Kidney (tissue), 14 donors: Measurements from ENCODE around the gene SCAP. TPM values are rescaled to one million over a fixed set of nuclear protein-coding genes. Genes with fewer than 3 reads are reported as not detected.
"Not testable (repeated sequence)": the region's sequence is repeated elsewhere in the genome, so short reads cannot be mapped to it uniquely, and the experiment has no call there.

Experiments used
- DNase-seq, 5 donors: peaks; one replicate each; pipeline ENCODE4 v3.0.0-alpha.2; 2013 to 2020
- FAIRE-seq: peaks from 2 replicates; lab custom pipeline; 2012; peaks lifted over from hg19 to GRCh38; lab: Jason Lieb, UNC
- H3K27ac ChIP-seq, 2 donors: one replicate each; pipeline ENCODE4 v1.7.0; 2013; ENCODE audit warnings: low read depth in 2 of 2, low read length in 2 of 2, inconsistent platforms in 1 of 2
- H3K27me3 ChIP-seq: one replicate; pipeline ENCODE4 v1.7.1; 2013; ENCODE audit warnings: low read length, inconsistent platforms; ENCODE audit not compliant: control insufficient read depth, insufficient read depth
- H3K36me3 ChIP-seq, 3 donors: one replicate each; pipeline versions ENCODE4 v1.7.0 to v1.7.1; 2013; ENCODE audit warnings: low read length in 3 of 3, control low read depth in 1 of 3, inconsistent platforms in 1 of 3; ENCODE audit not compliant: insufficient read depth in 3 of 3, control insufficient read depth in 2 of 3
- H3K4me1 ChIP-seq, 3 donors: one replicate each; pipeline versions ENCODE4 v1.7.0 to v1.7.1; 2013; ENCODE audit warnings: low read length in 3 of 3, inconsistent platforms in 1 of 3, low read depth in 1 of 3; ENCODE audit not compliant: control insufficient read depth in 2 of 3, insufficient read depth in 2 of 3
- H3K4me3 ChIP-seq, 3 donors: one replicate each; pipeline versions ENCODE4 v1.7.0 to v1.8.1; 2013; ENCODE audit warnings: low read length in 3 of 3, control low read depth in 1 of 3, inconsistent platforms in 1 of 3
- H3K9ac ChIP-seq, 3 donors: one replicate each; pipeline versions ENCODE4 v1.7.0 to v1.7.1; 2013; ENCODE audit warnings: low read length in 3 of 3, control low read depth in 1 of 3, inconsistent platforms in 1 of 3
- H3K9me3 ChIP-seq, 3 donors: one replicate each; pipeline versions ENCODE4 v1.7.0 to v1.7.1; 2013; ENCODE audit warnings: low read length in 3 of 3, control low read depth in 1 of 3, inconsistent platforms in 1 of 3; ENCODE audit not compliant: control insufficient read depth in 2 of 3, insufficient read depth in 1 of 3
- intact Hi-C: fragments of 100-400 bp; cut with DNase I; formaldehyde crosslinking; loops from one replicate; pipeline ENCODE4 v1.11.1; 2022
- polyA plus RNA-seq: library from polyadenylated mRNA; stranded (reverse); fragments of 350-450 nt; fragmentation: Illumina TruSeq; extraction: RNeasy Lipid Tissue Mini Kit (QIAGEN cat#74804); gene quantifications from one replicate; pipeline ENCODE4 v1.2.3, GENCODE V29; 2014; ENCODE audit warnings: low read depth, low replicate concordance; ENCODE audit not compliant: insufficient read depth
- total RNA-seq: library from RNA; stranded (reverse); fragmentation: NEBNext Ultra II Directional; extraction: Animal tissue kit (Norgen Biotek cat#: 25700); gene quantifications from one replicate; pipeline ENCODE4 v1.2.1, GENCODE V29; 2021
- TF ChIP-seq, protein P1 (sequence below): IDR thresholded peaks from 3 replicates; pipeline ENCODE4 v1.5.1; 2012; ENCODE audit warnings: mild to moderate bottlenecking, moderate library complexity, borderline replicate concordance; ENCODE audit not compliant: insufficient read depth; ENCODE audit errors: extremely low read depth
- donor health status: control.
- donor health status: control.
- donor health status: control.
- donor health status: control.
- donor health status: control.
- donor health status: DM: yes; HTN: yes; CAD: no.
- donor health status: Normal renal cell carcinoma (clear cell type).

SCAP gene
- total and polyA plus RNA-seq, 2 donors from 2014 or later = 47.3 to 85.1 TPM

DNA sequence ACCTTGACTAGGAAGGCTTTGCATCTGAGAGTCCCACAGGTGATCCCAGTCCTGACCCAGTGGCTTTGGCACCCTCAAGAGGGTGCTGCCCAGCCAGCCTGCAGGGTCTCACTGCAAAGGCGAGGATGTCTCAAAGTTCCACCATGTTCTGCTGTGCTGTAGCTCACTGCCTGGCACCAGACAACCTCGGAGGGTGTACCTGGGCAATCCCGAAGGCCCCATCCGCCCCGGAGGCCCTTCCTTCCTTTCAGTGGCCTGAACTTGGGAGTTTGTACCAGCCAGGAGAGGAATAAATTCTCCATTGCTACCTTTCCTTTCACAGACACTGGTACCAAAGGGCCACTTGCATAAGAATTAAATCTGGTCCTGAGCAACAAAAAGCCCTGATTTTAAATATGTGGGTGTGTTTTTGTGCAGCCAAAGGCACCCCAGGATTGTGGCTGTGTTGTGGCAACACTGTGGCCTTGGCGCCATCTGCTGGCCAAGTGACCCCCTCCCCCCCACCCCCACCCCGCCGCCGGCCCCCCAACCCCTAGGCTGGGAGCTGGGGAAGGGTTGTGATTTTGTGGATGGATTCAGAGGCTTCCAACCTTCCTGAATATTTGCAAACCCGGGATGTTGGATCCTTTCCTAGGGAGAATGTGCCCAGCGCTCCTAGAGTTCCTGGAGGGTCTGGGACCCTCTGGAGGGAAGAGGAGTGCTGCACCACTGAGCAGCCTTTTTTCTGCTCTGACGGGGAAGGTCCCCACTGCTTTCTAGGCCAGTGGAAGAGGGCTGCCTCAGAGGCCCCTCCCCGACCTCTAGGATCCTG lies 104.6 kb downstream of the SCAP start:
- Histone ChIP-seq H3K9me3 (no peaks in the 10 kb centered on the region), H3K36me3 (no peaks in the 10 kb centered on the region), H3K27ac (no peak overlapping the region), H3K4me3 (no peak overlapping the region), H3K27me3 (no peaks in the 10 kb centered on the region), H3K4me1 (no peaks in the 10 kb centered on the region), H3K9ac (no peak overlapping the region)
- TF ChIP-seq, protein P1, sequence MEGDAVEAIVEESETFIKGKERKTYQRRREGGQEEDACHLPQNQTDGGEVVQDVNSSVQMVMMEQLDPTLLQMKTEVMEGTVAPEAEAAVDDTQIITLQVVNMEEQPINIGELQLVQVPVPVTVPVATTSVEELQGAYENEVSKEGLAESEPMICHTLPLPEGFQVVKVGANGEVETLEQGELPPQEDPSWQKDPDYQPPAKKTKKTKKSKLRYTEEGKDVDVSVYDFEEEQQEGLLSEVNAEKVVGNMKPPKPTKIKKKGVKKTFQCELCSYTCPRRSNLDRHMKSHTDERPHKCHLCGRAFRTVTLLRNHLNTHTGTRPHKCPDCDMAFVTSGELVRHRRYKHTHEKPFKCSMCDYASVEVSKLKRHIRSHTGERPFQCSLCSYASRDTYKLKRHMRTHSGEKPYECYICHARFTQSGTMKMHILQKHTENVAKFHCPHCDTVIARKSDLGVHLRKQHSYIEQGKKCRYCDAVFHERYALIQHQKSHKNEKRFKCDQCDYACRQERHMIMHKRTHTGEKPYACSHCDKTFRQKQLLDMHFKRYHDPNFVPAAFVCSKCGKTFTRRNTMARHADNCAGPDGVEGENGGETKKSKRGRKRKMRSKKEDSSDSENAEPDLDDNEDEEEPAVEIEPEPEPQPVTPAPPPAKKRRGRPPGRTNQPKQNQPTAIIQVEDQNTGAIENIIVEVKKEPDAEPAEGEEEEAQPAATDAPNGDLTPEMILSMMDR = peak; percentile 21
- intact Hi-C loops = no loop called here
- FAIRE-seq (no peak), DNase-seq (no peak)

DNA sequence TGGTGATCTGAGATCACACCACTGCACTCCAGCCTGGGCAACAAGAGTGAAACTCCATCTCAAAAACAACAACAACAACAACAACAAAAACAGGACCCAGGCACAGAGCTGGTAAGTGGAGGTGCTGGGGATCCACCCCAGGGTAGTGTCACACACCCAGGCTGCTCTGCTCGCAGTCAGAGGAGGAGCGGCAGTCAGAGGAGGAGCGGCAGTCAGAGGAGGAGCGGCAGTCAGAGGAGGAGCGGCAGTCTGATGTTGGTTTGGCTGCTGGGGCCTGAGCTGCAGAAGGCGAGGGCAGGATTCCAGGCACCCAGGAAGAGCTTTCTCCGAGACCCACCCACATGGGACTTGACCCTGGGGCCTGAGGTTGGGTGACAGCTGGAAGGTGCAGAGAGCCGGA lies 105.7 kb downstream of the SCAP start:
- H3K27ac ChIP-seq, H3K36me3 ChIP-seq, H3K9ac ChIP-seq, H3K4me1 ChIP-seq, FAIRE-seq, H3K9me3 ChIP-seq, H3K4me3 ChIP-seq, intact Hi-C loops, DNase-seq, H3K27me3 ChIP-seq: not testable (repeated sequence)

DNA sequence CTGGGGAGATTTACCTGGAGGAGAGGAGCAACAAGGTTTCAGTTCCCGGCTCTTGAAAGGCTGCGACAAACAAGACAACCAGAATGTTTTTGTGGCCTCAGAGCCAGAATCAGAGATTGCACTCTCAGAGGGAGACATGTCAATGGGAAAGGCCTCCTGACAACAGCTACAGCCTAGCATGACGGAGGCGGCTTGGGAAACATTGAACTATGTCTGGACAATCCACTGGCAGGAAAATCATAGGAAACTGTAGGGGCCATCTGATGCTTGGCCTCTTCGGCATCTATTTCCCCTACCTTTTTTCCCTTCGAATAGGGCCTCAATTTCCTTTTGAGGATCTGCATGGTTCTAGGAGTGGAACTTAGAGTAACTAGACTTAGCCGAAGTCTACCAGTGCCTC lies 108.1 kb downstream of the SCAP start:
- Histone ChIP-seq H3K9me3 (no peaks in the 10 kb centered on the region), H3K36me3 (no peaks in the 10 kb centered on the region), H3K9ac (no peak overlapping the region), H3K27me3 (no peaks in the 10 kb centered on the region), H3K4me3 (no peak overlapping the region), H3K27ac (no peak overlapping the region), H3K4me1 (no peaks in the 10 kb centered on the region)
- FAIRE-seq (no peak), DNase-seq (no peak)
- TF ChIP-seq, protein P1 = no peak
- intact Hi-C loops = no loop called here

- H3K4me3 ChIP-seq = no peak overlapping the region
- no peak overlapping the region for H3K9ac ChIP-seq
- H3K9me3 ChIP-seq = no peaks in the 10 kb centered on the region
- no peak overlapping the region for H3K27ac ChIP-seq
- H3K27me3 ChIP-seq = no peaks in the 10 kb centered on the region
- intact Hi-C loops = no loop called here
- TF ChIP-seq, protein P1 = no peak
- DNase-seq (no peak), FAIRE-seq (no peak)
- no peaks in the 10 kb centered on the region for H3K36me3 ChIP-seq
- H3K4me1 ChIP-seq = no peaks in the 10 kb centered on the region
Measured at GRCh38 chr3:47366833-47367232, 108.9 kb downstream of the SCAP start.
